Tongue (tissue), 2 donors: ENCODE data around the gene CDC5L. TPM values are rescaled to one million over a fixed set of nuclear protein-coding genes. Genes with fewer than 3 reads are reported as not detected.

Experiments used
- DNase-seq: peaks from one replicate; pipeline ENCODE4 v3.0.0-alpha.2; 2015
- total RNA-seq: library from RNA; depleted of rRNA; stranded (reverse); fragments of >200 nt; gene quantifications from one replicate; pipeline ENCODE4 v1.2.3, GENCODE V29; 2014

CDC5L gene
- total RNA-seq, 1 donor from 2014 or later: 38.5 TPM

DNA sequence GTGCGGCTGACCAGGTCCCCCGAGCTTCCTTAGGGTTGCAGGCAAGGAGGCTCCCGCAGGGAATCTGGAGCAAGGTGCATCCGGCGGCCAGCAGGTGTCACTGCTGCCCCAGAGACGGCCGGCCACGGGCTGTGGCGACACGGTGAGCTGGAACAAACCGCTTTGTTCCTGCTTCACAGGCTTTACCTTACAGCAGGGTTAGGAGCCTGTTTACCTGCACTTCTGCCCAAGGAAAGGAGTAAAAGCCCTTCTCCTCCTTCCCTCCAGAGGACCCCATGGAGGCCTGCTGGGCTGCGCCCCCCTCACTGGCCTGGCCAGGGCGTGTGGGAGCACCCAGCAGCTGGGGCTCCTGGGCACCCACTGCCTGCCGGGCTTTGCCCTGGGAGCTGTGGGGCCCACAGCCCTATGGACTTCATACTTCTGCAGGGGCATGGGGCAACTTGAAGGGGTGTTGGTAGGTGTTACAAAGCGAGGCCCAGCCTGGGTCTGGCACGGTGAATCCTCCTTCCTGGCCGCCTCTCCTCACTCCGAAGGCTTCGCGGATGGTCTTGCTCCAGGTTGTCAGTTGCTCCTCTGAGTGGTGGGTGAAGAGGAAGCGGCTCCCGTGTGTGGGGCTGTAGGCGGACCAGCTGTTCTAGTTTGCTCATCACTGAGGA is 88.4 kb downstream of the CDC5L start:
- peak; percentile 87 for DNase-seq

DNA sequence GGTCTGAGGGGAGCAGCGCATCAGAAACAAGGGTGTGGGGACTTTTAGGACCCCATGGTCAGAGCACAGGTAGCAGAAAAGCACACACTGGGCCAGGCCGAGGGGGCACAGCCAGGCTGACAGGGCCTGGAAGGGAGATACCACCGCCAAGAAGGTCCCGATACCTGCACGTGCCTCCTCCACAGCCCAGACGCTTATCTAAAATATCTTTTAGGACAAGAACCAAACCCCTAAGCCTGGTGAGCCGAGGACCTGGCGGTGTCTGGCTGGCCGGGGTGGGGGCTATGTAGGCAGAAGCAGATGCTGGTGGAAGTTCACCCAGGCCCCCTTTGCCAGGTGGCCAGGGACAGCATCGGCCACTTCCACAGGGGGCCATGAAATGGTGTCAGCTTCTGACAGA is 89.3 kb downstream of the CDC5L start:
- no peak for DNase-seq

DNA sequence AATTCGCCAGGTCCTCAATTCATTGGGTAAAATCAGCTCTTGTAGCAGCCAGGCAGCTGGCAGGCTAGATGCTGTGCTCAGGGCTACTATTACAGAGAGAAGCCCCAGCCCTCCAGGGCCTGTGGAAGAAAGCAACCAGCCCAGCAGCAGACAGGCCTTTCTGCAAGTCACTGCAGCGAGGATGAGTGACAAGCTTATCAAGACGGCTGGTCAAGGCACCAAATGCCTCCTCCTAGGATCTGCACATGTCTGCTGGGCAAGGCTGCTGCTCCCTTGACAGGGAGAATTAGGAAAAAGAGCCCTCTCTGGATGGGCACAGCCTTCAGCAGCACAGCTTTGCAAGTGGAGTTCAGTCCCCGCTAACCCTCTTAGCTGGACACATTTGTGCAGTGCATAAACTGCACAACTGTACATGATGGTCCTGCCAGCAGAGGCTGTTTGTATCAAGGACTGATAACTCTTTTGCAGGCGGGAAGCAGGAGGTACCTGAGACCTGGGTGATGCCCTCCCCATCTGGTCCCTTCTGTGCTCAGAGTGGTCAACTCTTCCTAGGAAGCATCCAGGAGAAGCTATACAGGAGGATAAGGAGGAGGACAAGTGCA is 89.9 kb downstream of the CDC5L start:
- no peak for DNase-seq

DNA sequence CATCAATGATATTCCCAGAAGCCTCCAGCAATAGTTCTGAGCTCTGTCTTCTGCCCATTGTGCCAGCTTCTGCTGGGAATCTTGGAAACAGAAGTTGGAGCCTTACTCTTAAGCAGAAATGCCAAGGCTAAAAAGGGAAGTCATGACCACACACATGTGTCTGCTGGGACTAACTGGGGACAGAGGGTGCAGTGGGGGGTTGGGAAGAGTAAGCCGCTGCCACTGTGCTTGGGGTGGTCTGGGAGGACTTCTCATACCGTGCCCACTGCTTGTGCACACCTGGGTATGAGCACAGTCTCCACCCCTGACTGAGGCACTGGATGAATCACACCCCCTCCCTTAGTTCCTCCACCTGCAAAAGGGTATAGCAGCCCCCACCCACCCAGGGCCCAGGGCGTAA is 90.7 kb downstream of the CDC5L start:
- DNase-seq: no peak

DNA sequence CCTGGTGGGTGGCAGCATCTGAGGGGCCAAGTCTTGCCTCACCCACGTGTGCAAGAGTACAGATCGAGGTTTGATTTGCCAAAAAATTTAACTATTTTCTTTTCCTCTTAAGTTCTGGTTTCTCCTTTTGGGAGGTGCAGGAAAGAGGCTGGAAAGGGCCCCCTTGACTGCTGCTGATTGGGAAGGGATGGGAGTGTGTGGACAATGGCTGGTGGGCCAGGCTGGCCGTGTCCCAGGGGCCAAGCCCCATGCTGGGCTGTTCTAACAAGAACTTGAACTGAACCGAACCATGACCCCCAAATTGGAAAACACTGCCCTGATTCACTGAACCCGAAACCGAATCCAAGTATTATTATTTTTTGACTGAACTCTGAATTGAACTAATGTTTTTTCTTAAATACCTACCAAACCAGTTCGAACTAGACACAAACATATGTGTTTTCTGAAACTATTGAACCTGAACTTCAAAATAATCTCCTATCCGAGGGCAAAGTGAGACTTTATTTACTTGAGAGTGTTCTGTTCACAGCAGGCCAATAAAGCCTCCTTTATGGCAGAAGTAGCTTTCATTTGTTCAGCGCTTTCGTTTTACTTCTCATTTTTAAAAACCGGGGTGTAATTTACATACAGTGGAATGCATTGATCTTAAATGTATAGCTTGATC is 91.2 kb downstream of the CDC5L start:
- DNase-seq: no peak

DNA sequence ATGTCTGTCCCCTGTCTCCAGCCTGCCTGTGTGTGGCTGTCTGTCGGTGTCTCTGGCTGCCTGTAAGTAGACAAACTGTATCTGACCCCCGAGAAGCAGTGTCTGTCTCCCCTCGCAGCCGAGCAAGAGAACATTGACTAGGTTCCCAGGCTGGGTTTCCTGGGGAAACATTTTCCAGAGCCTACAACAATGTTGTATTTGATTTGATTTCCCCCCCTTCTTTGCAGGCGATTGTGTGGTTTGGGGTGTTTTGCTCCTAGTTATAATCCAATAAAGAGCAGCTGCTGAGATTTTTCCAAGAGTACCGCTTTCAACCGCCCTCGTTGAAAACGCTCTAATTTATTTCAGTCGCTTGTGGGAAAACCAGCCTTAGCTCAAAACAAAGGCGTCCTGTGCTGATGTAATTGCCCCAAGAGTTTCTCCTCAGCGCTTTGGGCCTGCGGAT is 92.6 kb downstream of the CDC5L start:
- peak; percentile 75 for DNase-seq

DNA sequence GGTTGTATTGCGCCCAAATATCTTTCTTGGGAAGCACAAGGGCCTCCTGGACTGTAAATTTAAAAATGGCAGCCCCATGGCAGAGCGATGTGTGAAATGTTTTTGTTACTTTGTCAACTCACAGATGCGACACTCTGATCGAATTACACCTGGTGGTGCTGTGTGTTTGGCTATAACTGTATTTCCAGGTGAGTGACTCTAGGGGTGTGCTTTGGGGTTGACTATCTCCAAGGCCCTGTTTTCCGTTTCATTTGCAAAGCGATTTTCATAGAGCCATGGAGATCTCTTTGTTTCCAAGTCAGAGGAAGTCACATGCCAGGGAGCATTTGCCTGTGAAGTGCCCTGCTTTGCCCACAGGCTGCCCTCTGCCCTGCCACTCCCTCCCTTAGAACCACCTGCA is 93.5 kb downstream of the CDC5L start:
- no peak for DNase-seq

DNA sequence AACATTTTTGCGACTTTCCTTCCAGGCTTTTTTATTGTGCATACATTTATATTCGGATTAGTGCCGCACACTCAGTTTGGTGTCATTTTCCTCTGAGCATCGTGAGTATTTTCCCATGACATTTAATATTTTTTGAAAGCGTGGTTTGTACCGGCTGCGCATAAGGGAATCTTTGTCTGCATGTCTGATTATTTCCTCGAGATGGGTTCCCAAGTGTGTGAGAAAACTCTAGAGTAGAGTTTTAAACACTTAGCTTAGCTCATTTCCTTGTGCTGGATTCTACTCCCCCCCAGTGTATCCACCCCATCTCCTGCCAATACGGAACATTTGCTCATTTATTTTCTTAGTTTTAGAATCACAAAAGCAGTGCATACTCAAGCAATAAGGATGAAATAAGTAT is 94.3 kb downstream of the CDC5L start:
- DNase-seq: peak; percentile 65

DNA sequence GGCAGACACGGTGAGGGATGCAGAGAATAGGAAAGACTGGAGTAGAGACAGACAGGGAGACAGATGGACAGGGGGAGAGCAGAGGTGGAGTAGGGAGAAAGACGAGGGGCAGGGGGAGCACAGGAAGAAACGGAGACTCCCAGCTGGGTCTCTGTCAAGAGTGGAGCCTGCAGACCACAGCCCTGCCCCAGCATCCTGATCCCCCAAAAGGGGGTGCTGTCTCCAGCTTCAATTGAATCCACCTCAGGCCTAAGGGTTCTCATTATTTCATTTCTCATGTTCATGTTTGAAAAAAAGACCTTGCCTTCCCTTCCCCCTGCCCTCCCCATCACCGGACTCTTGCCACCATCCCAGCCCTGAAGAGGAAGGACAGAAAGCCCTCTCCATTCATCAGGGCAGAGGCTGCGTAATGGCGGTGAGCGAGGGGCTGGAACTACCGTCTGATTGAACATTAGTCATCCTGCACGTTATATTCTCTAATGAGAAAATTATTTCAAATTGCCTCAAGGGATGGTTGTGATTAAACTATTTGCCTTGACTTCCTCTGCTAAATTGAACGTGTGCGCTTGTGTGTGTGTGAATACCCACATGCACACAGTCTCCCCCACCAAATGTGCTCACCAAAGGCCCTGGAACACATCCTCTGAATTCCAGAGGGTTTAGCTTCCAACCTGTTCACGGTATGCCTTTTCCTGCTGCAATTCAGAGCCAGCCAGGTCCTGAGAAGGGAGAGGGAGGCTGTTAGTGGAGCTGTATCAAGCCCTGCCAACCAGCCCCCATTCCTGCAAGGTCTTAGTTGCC is 98.3 kb downstream of the CDC5L start:
- peak; percentile 21 for DNase-seq

DNA sequence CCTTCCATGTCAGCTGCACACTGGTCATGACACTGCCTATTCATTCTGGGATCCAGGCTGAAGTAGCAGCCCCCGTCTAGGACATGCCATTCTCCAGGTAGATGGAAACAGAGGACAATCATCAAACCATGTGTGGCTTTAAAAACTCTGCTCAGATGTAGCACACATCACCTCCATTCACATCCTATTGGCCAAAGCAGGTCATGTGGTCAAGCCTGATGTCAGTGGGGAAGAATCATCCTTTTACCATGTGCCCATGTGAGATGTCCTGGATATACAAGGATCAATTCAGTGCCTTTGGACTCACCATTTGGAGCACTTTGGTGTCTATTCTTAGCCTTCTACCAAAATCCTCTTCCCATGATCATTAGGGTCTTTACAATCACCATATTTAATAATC is 99.5 kb downstream of the CDC5L start:
- no peak for DNase-seq

DNA sequence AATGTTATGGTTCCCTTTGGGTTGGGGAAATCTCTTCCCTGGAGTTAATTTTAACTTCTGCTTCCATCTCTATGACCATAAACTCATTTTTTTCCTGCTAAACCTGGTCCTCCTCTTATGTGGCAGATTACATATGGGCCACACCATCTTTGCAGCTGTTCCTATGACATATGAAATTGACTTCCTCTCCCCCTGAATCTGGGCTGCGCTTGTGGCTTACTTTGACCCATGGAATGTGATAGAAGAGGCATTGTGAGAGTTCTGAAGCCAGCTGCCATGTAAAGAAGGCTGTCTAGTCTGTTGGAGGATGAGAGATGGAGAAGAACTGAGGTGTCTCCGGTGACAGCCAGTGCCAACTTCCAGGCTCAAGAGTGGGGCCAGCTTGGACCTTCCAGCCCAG is 100.1 kb downstream of the CDC5L start:
- peak; percentile 39 for DNase-seq

DNA sequence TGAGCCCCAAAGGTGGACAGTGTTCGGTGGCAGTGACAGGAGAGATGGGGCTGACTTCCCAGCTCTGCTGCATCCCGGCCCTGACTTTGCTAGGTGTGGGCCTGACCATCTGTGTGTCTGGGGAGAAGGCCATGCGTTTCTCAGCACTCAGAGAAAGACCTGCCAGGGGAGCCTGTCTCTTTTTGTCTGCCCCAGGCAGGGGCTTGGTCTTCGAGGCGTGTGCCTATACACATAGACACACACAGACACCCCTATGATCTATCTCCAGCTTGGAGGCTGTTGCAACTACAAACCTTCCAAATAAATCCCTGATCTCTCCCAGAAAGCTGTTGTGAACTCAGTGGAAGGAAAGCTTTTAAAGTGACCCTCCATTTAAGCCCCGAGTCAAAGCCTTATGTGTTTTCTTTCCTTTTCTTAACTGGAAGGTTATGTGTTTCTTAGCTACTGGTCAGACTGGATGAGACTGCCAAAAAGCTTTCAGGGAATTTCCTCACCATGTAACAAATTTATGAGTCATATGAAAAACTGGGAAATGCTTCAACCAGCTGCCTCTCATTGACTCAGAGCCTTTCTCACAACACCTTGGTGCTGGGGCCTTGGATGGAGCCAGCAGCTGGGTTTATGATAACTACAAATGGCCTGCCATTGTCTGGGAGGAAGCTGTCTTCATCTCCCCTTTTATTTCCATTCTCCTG is 102.6 kb downstream of the CDC5L start:
- peak; percentile 81 for DNase-seq

DNA sequence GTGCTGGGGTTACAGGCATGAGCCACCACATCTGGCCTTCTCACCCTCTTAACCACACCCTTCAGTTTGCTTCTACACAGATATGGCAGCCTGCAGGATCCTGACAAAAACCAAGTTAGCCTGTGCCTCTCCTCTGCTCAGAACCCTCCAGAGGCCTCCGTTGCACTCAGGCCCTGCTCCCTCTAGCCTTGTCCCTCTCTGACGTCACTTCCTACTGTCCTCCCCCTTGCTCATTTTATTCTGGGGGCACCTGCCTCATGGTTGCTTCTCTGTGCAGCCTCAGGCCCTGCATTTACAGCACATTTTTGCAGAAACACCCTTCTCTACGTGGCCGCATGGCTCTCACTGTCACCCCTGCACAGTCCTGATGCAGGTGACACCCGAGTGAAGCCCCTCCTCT is 105.6 kb downstream of the CDC5L start:
- no peak for DNase-seq

DNA sequence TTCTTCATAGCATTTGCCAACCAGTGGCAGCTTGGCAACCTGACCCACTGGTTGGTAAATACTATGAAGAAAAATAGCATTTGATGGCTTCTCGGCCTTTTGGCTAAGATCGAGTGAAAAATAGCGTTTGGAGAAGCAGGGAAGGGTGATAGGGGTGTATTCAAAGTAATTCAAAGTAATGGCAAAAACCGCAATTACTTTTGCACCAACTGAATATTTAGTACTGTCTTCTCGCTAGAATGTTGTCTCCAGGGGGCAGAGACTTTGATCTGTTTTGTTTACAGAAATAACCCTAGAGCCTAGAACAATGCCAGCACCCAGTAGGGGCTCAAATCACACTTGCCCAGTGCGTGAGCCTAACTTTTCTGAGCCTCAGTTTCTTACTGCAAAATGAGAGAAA is 106.1 kb downstream of the CDC5L start:
- DNase-seq: no peak

DNA sequence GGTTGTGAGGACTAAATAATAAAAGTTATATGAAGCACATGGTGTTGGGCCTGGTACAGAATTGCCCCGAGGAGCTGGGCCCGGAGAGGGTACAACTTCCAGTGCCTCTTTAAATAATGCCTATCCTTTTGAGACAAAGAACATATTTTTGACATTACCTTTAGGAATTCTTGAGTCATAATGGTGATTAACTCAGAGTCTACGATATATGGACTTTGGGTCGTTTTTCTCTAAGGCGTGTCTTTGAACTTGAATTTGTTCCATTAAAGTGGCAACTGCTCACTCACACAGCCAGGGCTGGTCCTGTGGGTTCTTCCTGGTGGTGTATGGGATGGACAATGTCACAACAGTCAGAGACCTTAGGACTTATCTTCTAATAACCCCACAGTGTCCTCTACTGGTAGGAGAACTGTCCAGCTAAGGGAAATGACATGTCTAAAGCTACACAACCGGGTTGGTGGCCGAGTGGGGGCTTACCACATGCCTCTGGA is 106.5 kb downstream of the CDC5L start:
- no peak for DNase-seq

DNA sequence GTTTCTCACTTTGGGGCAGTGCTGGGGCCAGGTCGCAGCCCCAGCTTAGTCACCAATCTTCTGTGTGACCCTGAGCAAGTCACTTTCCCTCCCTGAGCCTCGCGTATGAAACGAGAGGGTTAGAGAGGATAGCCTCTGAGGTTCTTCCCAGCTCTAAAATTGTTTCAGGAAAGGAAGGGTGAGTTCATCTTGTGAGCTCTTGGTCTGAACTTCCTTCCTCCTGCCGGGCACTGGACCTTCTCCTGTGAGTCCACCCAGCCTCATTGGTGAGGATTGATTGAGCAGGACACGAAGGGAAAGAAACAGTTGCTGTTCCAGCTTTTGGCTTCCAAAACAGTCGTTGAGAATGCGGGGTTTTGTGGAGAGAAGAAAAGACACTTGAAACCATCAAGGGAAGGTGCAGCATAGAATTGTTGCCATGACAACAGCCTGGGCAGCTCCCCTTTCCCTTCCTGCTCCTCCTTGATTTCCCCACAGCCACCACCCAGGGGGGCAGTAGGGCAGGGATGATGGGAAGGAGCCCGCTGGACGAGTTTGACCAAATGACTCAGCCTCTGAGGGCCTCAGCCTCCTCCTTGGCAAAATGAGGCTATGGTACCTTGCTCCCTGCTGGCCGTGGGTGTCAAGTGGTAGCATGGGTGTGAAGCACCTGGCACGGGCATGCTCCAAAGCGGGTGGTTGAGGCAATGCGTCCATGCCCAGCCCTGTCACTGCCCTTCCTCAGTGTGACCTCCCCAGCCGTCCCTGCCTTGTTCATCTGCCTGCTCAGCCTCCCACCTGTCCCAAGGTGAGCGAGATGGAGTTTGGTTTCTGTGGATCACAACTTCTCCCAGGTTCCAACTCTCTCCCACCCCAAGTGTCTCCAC is 107.8 kb downstream of the CDC5L start:
- DNase-seq: no peak

DNA sequence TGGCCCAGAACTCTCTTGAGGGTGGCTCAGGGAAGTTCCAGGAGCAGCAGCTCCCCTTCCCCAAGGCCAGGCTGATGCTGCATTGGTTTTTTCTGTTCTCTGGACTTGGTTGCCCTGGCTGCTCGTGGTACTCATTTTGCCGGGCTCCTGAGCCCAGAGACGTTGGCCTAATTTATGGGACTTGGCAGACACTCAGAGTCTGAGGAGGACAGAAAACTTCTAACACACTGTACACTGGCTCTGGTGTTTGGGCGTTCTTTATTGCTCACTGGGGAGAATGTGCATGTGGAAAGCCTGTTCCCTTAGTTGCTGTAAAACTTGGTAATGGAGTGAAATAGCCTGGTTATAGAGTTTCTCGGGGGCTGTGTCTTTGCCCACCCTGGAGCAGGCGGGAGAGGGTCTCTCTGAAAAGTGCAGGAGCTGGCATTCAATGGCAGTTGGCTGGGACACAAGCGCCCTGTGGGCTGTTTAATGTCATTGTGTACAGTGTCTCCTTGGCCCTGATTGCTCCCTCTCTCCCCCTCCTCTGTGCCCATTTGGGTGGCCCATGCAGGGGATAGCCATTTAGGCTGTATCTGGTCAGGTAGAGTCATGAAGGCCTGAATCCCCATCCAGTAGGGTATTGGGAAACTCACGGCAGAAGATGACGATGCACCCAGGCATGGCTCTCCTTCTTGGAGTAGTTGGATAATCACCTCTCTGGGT is 109.3 kb downstream of the CDC5L start:
- DNase-seq: no peak

DNA sequence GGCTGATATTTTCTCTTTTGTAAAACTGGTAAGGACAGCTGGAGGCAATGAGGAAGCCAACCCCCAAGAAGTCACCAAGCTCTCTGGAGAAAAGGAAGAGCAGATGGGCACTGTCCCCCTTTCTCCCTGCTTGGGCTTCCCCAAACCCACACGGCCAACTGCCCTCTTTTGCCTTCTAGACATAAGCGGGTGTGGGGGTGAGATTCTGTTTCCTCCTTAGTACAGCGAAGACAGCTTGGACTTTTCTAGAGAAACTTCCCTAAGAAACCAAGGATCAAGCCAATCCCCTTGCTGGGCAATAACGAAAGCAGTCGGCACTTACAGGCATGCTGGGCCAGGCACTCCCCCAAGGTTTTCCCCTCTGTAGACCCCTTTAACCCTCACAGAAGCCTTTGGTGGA is 110.3 kb downstream of the CDC5L start:
- DNase-seq: no peak

DNA sequence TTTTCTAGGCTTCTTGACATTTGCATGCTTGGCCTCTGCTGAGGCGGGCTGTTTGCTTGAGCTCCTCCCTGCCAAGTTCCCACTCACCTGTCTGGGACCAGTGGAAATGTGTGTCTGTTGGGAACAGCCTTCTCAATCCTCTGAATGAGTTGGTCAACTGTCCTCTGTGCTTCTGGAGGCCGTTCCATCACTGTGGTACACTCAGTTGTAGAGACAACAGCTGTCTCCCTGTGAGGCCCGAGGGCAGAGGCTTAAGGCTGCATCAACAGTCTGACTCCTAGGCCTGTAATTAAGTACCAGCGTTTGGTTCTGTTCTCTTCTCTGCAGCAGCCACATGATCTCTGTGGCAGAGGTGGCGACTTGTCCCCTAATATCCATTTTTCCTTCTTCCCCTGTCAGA is 110.9 kb downstream of the CDC5L start:
- no peak for DNase-seq

DNA sequence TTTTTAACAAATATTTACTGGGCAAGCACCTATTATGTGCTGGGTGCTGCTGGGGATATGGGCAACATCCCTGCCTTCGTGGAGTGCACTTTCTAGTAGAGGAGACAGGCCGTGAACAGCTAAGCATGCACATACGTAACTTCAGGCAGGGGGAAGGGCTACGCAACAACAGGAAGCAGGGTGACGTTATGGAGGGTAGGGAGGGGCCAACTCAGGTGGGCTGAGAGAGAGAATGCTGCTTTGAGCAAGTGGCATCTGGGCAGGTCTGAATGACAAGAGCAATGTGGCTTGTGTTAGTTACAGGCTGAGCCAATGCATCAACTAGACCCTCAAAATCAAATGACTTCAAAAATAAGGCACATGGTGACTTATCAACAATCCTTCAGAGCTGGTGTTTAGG is 112.1 kb downstream of the CDC5L start:
- DNase-seq: no peak
